Activated CD4-positive, alpha-beta memory T cell treated with anti-CD3 and anti-CD28 coated beads, Interleukin-2, amount 10 ng/mL, durations not matched to agents 7 days and 5 days (primary cell): Measurements from ENCODE around the gene QPRT. TPM values are rescaled to one million over a fixed set of nuclear protein-coding genes. Genes with fewer than 3 reads are reported as not detected.
"Not testable (repeated sequence)": the region's sequence is repeated elsewhere in the genome, so short reads cannot be mapped to it uniquely, and the experiment has no call there.

Experiments used
- CTCF ChIA-PET: fragments of 350-600 bp; sonication (Branson Sonifier 250); formaldehyde crosslinking; loops from one replicate; lab custom pipeline; 2021; ENCODE audit warnings: antibody characterized with exemption, inconsistent platforms; lab: Charles Lee
- POLR2A ChIA-PET: fragments of 350-600 bp; sonication (Branson Sonifier 250); formaldehyde crosslinking; loops from one replicate; lab custom pipeline; 2021; ENCODE audit warnings: antibody characterized with exemption; lab: Charles Lee
- DNase-seq: peaks from one replicate; pipeline ENCODE4 v3.0.0-alpha.2; 2020
- H3K27ac Mint-ChIP-seq: one replicate; pipeline ENCODE4 v1.8.0; 2021; ENCODE audit warnings: mild to moderate bottlenecking, mixed read lengths
- H3K27me3 Mint-ChIP-seq: one replicate; pipeline ENCODE4 v1.8.0; 2021; ENCODE audit warnings: mixed read lengths
- H3K36me3 Mint-ChIP-seq: one replicate; pipeline ENCODE4 v1.8.0; 2021; ENCODE audit warnings: low read depth, mixed read lengths
- H3K4me1 Mint-ChIP-seq: one replicate; pipeline ENCODE4 v1.8.0; 2021; ENCODE audit warnings: mixed read lengths
- H3K4me3 Mint-ChIP-seq: one replicate; pipeline ENCODE4 v1.8.0; 2021; ENCODE audit warnings: mild to moderate bottlenecking, mixed read lengths
- H3K9me3 Mint-ChIP-seq: one replicate; pipeline ENCODE4 v1.8.0; 2021; ENCODE audit warnings: mixed read lengths
- total RNA-seq, 2 experiments: library from RNA; stranded (reverse); gene quantifications; one replicate each; pipeline ENCODE4 v1.2.3, GENCODE V29; 2021

The QPRT gene
- total RNA-seq, 2 experiments from 2014 or later = 8.3 to 9.3 TPM

DNA sequence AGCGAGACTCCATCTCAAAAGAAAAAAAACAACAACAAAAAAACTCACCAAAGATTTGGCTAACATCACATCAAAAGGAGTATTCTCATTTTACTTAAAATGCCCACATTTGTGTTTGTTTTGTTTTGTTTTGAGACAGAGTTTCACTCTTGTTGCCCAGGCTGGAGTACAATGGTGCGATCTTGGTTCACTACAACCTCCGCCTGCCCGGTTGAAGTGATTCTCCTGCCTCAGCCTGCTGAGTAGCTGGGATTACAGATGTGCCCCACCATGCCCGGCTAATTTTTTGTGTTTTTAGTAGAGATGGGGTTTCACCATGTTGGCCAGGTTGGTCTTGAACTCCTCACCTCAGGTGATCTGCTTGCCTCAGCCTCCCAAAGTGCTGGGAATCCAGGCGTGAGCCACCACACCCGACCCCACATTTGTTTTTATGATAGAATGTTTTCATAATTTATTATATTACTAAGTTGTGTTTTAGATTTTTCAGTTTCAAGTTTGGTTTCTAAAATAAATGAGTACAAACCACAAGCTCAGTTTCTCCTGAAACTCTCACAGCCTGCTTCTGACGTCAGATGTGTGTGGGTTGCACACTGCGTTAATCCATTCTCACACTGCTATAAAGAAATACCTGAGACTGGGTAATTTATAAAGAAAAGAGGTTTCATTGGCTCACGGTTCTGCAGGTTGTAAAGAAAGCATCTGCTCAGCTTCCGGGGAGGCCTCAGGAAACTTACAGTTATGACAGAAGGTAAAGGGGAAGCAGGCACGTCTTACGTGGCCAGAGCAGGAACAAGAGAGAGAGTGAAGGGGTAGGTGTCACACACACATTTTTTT lies 53.0 kb downstream of the QPRT start:
- Mint-ChIP-seq H3K27ac (peak overlapping the region; percentile 66), H3K36me3 (peaks cover 30% of the 10 kb centered on the region), H3K4me1 (peaks cover 39% of the 10 kb centered on the region), H3K27me3 (peaks cover 16% of the 10 kb centered on the region)
- peak; percentile 56 for DNase-seq
- ChIA-PET POLR2A (interaction anchor here (0.6 to 5.2 kb wide), 7 partner anchors 13 to 76 kb away, joined by 3 to 35 read pairs (median 7); partner anchors contain the start of genes C16orf54 and KIF22), CTCF (interaction anchor here (0.5 to 2.4 kb wide), 8 partner anchors 9 to 116 kb away, joined by 3 to 10 read pairs (median 3); partner anchors contain the start of gene KIF22)
- H3K4me3 Mint-ChIP-seq, H3K9me3 Mint-ChIP-seq: not testable (repeated sequence)

DNA sequence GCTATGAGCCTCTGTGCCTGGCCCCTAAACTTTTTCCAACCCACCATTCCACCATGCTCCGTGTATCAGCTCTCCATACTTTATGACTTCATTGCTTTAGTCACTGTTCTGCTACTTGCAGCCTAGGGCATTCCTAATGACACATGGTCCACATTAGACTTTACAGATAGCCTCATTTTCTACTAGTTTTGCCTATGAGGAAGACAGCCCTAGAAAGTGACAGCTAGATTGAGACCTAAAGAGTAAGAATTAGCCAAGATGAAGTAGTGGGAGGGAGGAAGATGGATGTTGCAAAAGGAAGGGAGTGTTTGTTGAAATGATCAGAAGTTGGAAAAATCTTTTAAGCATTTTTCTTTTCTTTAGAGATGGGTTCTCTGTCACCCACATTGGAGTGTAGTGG lies 55.8 kb downstream of the QPRT start:
- CTCF ChIA-PET = interaction anchor here (1.2 to 1.4 kb wide), 2 partner anchors 20 to 50 kb away, joined by 4 to 6 read pairs; no protein-coding TSS in a partner anchor

DNA sequence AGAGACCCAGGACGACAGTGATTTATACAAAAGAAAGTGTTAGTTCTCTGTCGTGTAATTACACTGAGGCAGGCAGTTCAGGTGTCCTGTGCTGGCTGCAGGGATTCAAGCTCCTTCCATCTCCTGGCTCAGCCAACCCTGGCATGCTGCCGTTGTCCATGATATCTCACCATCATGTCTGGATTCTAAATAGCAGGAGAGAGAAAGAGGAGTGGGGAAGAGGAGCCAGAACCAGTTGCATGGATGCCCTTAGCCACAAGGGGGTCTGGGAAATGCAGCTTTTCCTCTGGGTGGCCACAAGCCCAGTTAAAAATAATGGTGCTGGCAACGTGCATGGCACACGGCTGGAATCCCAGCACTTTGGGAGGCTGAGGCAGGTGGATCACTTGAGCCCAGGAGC lies 57.1 kb downstream of the QPRT start:
- POLR2A ChIA-PET = no interaction called here
- H3K27ac Mint-ChIP-seq = no peak overlapping the region
- peaks cover 5% of the 10 kb centered on the region for H3K9me3 Mint-ChIP-seq

More for the DNA sequence above, 55.8 kb downstream of the QPRT start:
- H3K27ac Mint-ChIP-seq = no peak overlapping the region
- POLR2A ChIA-PET = interaction anchor here (5.2 kb wide), 1 partner anchor 10 kb away, joined by 35 read pairs; the partner anchor contains the start of gene C16orf54
- H3K4me1 Mint-ChIP-seq = peaks cover 57% of the 10 kb centered on the region
- DNase-seq = no peak
- H3K27me3 Mint-ChIP-seq = no peaks in the 10 kb centered on the region
- H3K9me3 Mint-ChIP-seq = peaks cover 5% of the 10 kb centered on the region
- H3K36me3 Mint-ChIP-seq = peaks cover 43% of the 10 kb centered on the region
- H3K4me3 Mint-ChIP-seq = no peak overlapping the region

DNA sequence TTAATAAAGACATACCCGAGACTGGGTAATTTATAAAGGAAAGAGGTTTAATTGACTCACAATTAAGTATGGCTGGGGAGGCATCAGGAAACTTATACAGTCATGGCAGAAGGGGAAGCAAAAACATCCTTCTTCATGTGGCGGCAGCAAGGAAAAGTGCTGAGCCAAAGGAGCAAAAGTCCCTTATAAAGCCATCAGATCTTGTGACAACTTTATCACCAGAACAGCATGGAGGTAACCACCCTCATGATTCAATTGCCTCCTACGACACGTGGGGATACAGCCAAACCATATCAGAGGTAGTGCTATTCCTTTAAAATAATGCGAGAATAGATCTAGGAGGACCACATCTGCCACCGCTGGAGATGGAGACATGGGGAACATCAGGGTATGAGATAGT lies 57.8 kb downstream of the QPRT start:
- CTCF ChIA-PET = no interaction called here
- H3K9me3 Mint-ChIP-seq = peaks cover 5% of the 10 kb centered on the region
- peaks cover 63% of the 10 kb centered on the region for H3K4me1 Mint-ChIP-seq
- H3K4me3 Mint-ChIP-seq = no peak overlapping the region
- no peak for DNase-seq
- no peaks in the 10 kb centered on the region for H3K27me3 Mint-ChIP-seq
- POLR2A ChIA-PET = no interaction called here
- H3K36me3 Mint-ChIP-seq = peaks cover 57% of the 10 kb centered on the region
- no peak overlapping the region for H3K27ac Mint-ChIP-seq

More for the DNA sequence above, 57.1 kb downstream of the QPRT start:
- Mint-ChIP-seq H3K27me3 (no peaks in the 10 kb centered on the region), H3K36me3 (peaks cover 53% of the 10 kb centered on the region), H3K4me1 (peaks cover 62% of the 10 kb centered on the region), H3K4me3 (no peak overlapping the region)
- CTCF ChIA-PET = no interaction called here
- no peak for DNase-seq

DNA sequence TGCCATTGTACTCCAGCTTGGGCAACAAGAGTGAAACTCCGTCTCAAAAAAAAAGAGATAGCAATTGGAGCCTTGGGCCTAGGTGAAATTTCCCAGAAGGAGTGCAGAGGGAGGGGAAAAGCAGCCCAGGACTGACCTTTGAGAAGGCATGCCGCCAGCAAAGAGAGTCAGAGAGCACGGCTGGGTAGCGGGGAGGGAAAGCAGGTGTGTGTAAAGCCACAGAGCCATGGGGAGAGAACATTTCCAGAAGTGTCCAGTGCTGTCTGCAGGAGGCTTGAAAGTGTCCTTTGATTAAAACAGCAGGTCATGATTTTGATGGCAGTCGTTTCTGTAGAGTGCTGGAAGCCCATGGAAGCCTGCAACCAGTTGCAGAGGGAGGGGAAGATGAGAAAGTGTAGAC lies 58.7 kb downstream of the QPRT start:
- Mint-ChIP-seq H3K4me1 (peaks cover 64% of the 10 kb centered on the region), H3K9me3 (peaks cover 3% of the 10 kb centered on the region), H3K36me3 (peaks cover 64% of the 10 kb centered on the region), H3K27me3 (no peaks in the 10 kb centered on the region), H3K4me3 (no peak overlapping the region), H3K27ac (peak overlapping the region; percentile 74)
- DNase-seq = no peak
- ChIA-PET POLR2A (interaction anchor here (0.6 to 1.6 kb wide), 3 partner anchors 35 to 189 kb away, joined by 3 to 5 read pairs (median 3); partner anchors contain the start of gene KCTD13), CTCF (no interaction called here)

DNA sequence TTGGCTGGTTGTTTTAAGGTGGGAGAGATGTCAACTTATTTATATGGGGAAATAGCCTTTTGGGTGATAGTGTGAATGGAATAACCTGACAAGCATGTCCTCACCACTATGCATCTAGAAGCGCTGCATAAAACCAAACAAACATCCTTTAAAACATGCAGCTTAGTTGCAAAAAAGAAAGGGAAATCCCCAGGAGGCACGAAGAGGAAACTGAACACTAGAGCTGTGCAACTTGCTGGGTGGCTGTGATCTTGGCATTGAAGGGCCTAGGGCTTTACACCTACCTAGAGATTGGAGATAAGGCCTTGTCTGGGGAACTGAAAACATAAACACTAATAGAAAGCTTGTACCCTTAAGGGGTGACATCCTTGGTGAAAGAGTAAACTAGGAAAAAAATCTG lies 59.5 kb downstream of the QPRT start:
- no peaks in the 10 kb centered on the region for H3K9me3 Mint-ChIP-seq
- peak overlapping the region; percentile 74 for H3K27ac Mint-ChIP-seq
- peak; percentile 56 for DNase-seq
- peaks cover 68% of the 10 kb centered on the region for H3K4me1 Mint-ChIP-seq
- H3K27me3 Mint-ChIP-seq = no peaks in the 10 kb centered on the region
- no peak overlapping the region for H3K4me3 Mint-ChIP-seq
- ChIA-PET CTCF (interaction anchor here (0.8 to 1.8 kb wide), 10 partner anchors 9 to 88 kb away, joined by 3 to 12 read pairs (median 3); partner anchors contain the start of genes KIF22 and PAGR1), POLR2A (interaction anchor here (0.6 to 1.9 kb wide), 17 partner anchors 8 to 325 kb away, joined by 3 to 27 read pairs (median 3); partner anchors contain the start of genes KCTD13, KIF22 and PAGR1)
- peaks cover 68% of the 10 kb centered on the region for H3K36me3 Mint-ChIP-seq

DNA sequence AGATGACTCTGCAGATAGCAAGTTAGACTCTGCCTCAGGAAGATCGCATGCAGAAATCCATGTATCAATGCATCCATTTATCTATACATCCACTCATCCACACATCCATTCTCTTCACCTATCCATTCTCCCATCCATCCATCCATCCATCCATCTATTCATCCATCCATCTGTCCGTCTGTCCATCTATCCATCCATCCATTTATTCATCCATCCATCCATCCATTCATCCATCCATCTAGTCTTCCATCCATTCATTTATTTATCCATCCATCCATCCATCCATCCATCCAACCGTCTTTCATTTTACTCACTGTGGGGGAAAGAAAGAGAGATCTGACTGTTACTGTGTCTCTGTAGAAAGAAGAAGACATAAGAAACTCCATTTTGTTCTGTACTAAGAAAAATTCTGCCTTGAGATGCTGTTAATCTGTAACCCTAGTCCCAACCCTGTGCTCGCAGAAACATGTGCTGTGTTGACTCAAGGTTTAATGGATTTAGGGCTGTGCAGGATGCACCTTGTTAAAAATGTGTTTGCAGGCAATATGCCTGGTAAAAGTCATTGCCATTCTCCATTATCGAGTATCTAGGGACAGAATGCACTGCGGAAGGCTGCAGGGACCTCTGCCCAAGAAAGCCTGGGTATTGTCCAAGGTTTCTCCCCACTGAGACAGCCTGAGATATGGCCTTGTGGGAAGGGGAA lies 61.1 kb downstream of the QPRT start:
- CTCF ChIA-PET = interaction anchor here (1.8 kb wide), 1 partner anchor 49 kb away, joined by 4 read pairs; no protein-coding TSS in a partner anchor
- DNase-seq, H3K9me3 Mint-ChIP-seq, H3K4me3 Mint-ChIP-seq, H3K27me3 Mint-ChIP-seq: not testable (repeated sequence)
- H3K4me1 Mint-ChIP-seq = peaks cover 76% of the 10 kb centered on the region
- H3K27ac Mint-ChIP-seq = peak overlapping the region; percentile 57
- POLR2A ChIA-PET = interaction anchor here (1.4 to 1.9 kb wide), 6 partner anchors 9 to 68 kb away, joined by 3 to 27 read pairs (median 8); partner anchors contain the start of gene KIF22
- H3K36me3 Mint-ChIP-seq = peaks cover 74% of the 10 kb centered on the region

DNA sequence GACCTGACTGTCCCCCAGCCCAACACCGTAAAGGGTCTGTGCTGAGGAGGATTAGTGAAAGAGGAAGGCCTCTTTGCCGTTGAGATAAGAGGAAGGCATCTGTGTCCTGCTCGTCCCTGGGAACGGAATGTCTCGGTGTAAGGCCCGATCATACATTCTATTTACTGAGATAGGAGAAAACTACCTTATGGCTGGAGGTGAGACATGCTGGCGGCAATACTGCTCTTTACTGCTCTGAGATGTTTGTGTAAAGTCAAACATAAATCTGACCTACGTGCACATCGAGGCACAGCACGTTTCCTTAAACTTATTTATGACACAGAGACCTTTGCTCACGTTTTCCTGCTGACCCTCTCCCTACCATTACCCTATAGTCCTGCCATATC lies 61.6 kb downstream of the QPRT start:
- peaks cover 79% of the 10 kb centered on the region for H3K36me3 Mint-ChIP-seq
- POLR2A ChIA-PET, CTCF ChIA-PET: not testable (repeated sequence)

DNA sequence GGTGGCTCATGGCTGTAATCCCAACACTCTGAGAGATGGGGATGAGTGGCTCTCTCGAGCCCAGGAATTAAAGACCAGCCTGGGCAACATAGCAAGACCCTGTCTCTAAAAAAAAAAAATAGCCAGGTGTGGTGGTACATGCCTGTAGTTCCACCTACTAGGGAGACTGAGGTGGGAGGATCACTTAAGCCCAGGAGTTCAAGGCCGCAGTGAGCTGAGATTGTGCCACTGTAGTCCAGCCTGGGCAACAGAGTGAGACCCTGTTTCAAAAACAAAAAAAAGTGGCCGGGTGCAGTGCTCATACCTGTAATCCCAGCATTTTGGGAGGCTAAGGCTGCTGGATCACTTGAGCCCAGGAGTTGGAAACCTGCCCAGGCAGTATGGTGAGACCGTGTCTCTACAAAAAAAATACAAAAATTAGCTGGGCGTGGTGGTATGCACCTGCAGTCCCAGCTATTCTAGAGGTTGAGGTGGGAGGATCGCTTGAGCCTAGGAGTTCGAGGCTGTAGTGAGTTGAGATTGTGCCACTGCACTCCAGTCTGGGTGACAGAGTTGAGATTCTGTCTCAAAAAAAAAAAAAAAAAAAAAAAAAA lies 63.8 kb downstream of the QPRT start:
- Mint-ChIP-seq H3K27me3 (no peaks in the 10 kb centered on the region), H3K4me3 (no peak overlapping the region), H3K36me3 (peaks cover 73% of the 10 kb centered on the region), H3K4me1 (peaks cover 86% of the 10 kb centered on the region), H3K9me3 (no peaks in the 10 kb centered on the region), H3K27ac (no peak overlapping the region)
- ChIA-PET CTCF (interaction anchor here (1.3 to 2.6 kb wide), 3 partner anchors 41 to 42 kb away, joined by 3 to 12 read pairs (median 4); no protein-coding TSS in a partner anchor), POLR2A (interaction anchor here (0.6 to 4.2 kb wide), 6 partner anchors 10 to 144 kb away, joined by 3 to 35 read pairs (median 19); partner anchors contain the start of genes KIF22 and MAZ)
- no peak for DNase-seq

More for the DNA sequence above, 61.6 kb downstream of the QPRT start:
- H3K27ac Mint-ChIP-seq, H3K4me3 Mint-ChIP-seq, H3K27me3 Mint-ChIP-seq, DNase-seq, H3K9me3 Mint-ChIP-seq: not testable (repeated sequence)
- peaks cover 76% of the 10 kb centered on the region for H3K4me1 Mint-ChIP-seq

DNA sequence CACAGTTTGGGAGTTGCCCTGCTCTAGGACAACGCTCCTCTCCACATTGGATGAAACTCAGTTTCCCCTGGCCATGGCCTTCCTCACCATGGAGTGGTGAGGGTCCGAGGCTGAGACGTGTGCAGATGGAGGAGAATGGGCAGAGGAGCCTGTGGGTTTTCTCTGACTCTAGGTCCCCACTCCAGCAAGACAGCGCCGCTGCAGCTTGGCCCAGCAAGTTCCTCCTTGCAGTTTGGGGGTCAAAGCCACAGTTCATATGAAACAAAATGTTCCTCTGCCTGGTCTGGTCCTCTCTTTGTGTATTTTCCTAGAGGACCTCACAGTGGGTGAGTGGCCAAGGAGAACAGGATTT lies 64.5 kb downstream of the QPRT start:
- POLR2A ChIA-PET = interaction anchor here (0.6 to 4.2 kb wide), 6 partner anchors 11 to 145 kb away, joined by 3 to 35 read pairs (median 19); partner anchors contain the start of genes KIF22 and MAZ
- no peak for DNase-seq
- peaks cover 66% of the 10 kb centered on the region for H3K36me3 Mint-ChIP-seq
- H3K4me1 Mint-ChIP-seq = peaks cover 82% of the 10 kb centered on the region
- peak overlapping the region; percentile 98 for H3K4me3 Mint-ChIP-seq
- no peaks in the 10 kb centered on the region for H3K9me3 Mint-ChIP-seq
- H3K27me3 Mint-ChIP-seq = no peaks in the 10 kb centered on the region
- CTCF ChIA-PET = interaction anchor here (1.3 to 2.6 kb wide), 3 partner anchors 40 to 42 kb away, joined by 3 to 12 read pairs (median 4); no protein-coding TSS in a partner anchor
- peak overlapping the region; percentile 73 for H3K27ac Mint-ChIP-seq

DNA sequence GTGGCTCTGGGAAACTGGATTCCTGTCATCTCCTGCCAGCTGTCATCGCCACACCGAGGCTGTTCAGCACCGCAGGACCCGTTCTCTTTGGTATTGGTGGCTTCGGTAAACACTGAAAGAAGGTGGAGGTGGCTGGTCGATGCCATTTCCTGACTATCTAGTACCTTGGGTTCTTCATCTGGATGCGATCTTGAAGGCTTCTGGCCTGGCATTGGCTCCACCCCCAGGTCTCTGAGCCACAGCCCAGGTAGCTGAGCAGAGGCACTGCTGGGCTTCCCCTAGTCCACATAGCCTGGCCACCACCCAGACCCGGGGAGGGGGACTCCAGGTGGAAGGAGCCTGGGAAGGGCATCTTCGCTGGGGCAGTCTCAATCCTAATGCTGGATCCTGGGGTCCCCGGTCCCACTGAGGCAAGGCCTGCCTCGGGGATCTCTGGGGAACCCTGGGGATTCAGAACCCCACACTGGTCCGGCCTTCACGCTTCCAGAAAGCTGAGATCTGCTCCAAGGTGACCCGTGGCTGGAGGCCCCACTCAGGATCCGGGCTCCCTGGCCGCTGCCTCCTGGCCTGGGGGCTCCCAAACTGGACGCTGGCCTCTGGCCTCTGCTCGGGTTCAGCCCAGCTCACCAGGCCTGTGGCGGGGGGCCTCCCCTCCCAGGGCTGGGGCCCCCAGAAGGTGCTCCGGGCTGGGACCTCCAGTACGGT lies 65.0 kb downstream of the QPRT start:
- Mint-ChIP-seq H3K27ac (peak overlapping the region; percentile 73), H3K4me1 (peaks cover 82% of the 10 kb centered on the region), H3K36me3 (peaks cover 70% of the 10 kb centered on the region), H3K27me3 (no peaks in the 10 kb centered on the region), H3K9me3 (no peaks in the 10 kb centered on the region), H3K4me3 (peak overlapping the region; percentile 98)
- ChIA-PET POLR2A (interaction anchor here (0.8 to 4.2 kb wide), 7 partner anchors 11 to 63 kb away, joined by 3 to 45 read pairs (median 27); partner anchors contain the start of genes KIF22 and MAZ), CTCF (interaction anchor here (0.9 to 2.6 kb wide), 4 partner anchors 40 to 72 kb away, joined by 3 to 12 read pairs (median 4); partner anchors contain the start of gene PAGR1)
- peak; percentile 39 for DNase-seq
